ENCODE data around the gene SLC44A3. TPM values are rescaled to one million over a fixed set of nuclear protein-coding genes. Genes with fewer than 3 reads are reported as not detected.

SLC44A3 gene
- total RNA-seq, 6 experiments from 2014 or later, result 1.9 to 8.7 (median 7.4) TPM

- Histone ChIP-seq H3K4me1 (no peaks in the 10 kb centered on the region), H3K9me3 (no peaks in the 10 kb centered on the region), H3K4me3 (no peak overlapping the region), H3K36me3 (no peaks in the 10 kb centered on the region), H3K27me3 (no peaks in the 10 kb centered on the region), H3K27ac (no peak overlapping the region)
- TF ChIP-seq POLR2A (IDR thresholded peaks at IDR 0.05), result no peak
- intact Hi-C loops (cut with DNase I), result no loop called here
- ATAC-seq (peak in 3 of 4 donors; percentile 26 to 40 (median 29)), DNase-seq (no peak)
- WGBS (ENCODE audit: insufficient coverage, low coverage, low lambda C conversion rate, missing lambda C conversion rate), result 75% methylated on average over 3 of the region's 12 CpGs
Measured at GRCh38 chr1:94783342-94784189, 36.6 kb upstream of the SLC44A3 start.

- no peaks in the 10 kb centered on the region for H3K9me3 ChIP-seq
- intact Hi-C loops (cut with DNase I), result no loop called here
- H3K4me1 ChIP-seq, result no peaks in the 10 kb centered on the region
- ATAC-seq (no peak), DNase-seq (no peak)
- no peaks in the 10 kb centered on the region for H3K36me3 ChIP-seq
- WGBS (ENCODE audit: insufficient coverage, low coverage, low lambda C conversion rate, missing lambda C conversion rate), result 92% methylated on average over 7 of the region's 7 CpGs
- H3K4me3 ChIP-seq, result no peak overlapping the region
- H3K27ac ChIP-seq, result no peak overlapping the region
- H3K27me3 ChIP-seq, result no peaks in the 10 kb centered on the region
- TF ChIP-seq POLR2A (IDR thresholded peaks at IDR 0.05) (no peak), CTCF (IDR thresholded peaks at IDR 0.05) (no peak)
Measured at GRCh38 chr1:94784190-94784515, 36.0 kb upstream of the SLC44A3 start.

GRCh38 chr1:94787691-94788090, 32.5 kb upstream of the SLC44A3 start:
- Histone ChIP-seq H3K36me3 (no peaks in the 10 kb centered on the region), H3K27me3 (no peaks in the 10 kb centered on the region), H3K4me1 (no peaks in the 10 kb centered on the region), H3K27ac (no peak overlapping the region), H3K9me3 (no peaks in the 10 kb centered on the region), H3K4me3 (no peak overlapping the region)
- DNase-seq, result no peak
- intact Hi-C loops (cut with DNase I), result no loop called here
- ATAC-seq, result no peak
- WGBS (ENCODE audit: insufficient coverage, low coverage, low lambda C conversion rate, missing lambda C conversion rate), result 92% methylated on average over 1 of the region's 1 CpG
- TF ChIP-seq POLR2A (IDR thresholded peaks at IDR 0.05) (no peak), CTCF (IDR thresholded peaks at IDR 0.05) (no peak)

GRCh38 chr1:94790246-94790645, 29.9 kb upstream of the SLC44A3 start:
- Histone ChIP-seq H3K27ac (no peak overlapping the region), H3K9me3 (no peaks in the 10 kb centered on the region), H3K27me3 (no peaks in the 10 kb centered on the region), H3K36me3 (no peaks in the 10 kb centered on the region), H3K4me1 (no peaks in the 10 kb centered on the region), H3K4me3 (no peak overlapping the region)
- intact Hi-C loops (cut with DNase I), result no loop called here
- 66% methylated on average over 2 of the region's 2 CpGs for WGBS (ENCODE audit: insufficient coverage, low coverage, low lambda C conversion rate, missing lambda C conversion rate)
- no peak for ATAC-seq
- TF ChIP-seq POLR2A (IDR thresholded peaks at IDR 0.05) (no peak), CTCF (IDR thresholded peaks at IDR 0.05) (no peak)
- DNase-seq, result no peak

GRCh38 chr1:94790670-94791069, 29.5 kb upstream of the SLC44A3 start:
- Histone ChIP-seq H3K4me3 (no peak overlapping the region), H3K27ac (no peak overlapping the region), H3K9me3 (no peaks in the 10 kb centered on the region), H3K4me1 (no peaks in the 10 kb centered on the region), H3K27me3 (no peaks in the 10 kb centered on the region), H3K36me3 (no peaks in the 10 kb centered on the region)
- 82% methylated on average over 1 of the region's 1 CpG for WGBS (ENCODE audit: insufficient coverage, low coverage, low lambda C conversion rate, missing lambda C conversion rate)
- DNase-seq (no peak), ATAC-seq (no peak)
- intact Hi-C loops (cut with DNase I), result no loop called here
- TF ChIP-seq CTCF (IDR thresholded peaks at IDR 0.05) (no peak), POLR2A (IDR thresholded peaks at IDR 0.05) (no peak)
